SK-N-MC (cell line): ENCODE results near the gene CAMK1D.

Experiments
- DNase-seq: peaks from one replicate; pipeline ENCODE4 v3.0.0-alpha.2; 2011; ENCODE audit warnings: low read depth, low spot score
- H3K27ac ChIP-seq: fragments of 200-600 bp; sonication (generic); 2 replicates; pipeline ENCODE4 v1.5.1; 2016; ENCODE audit warnings: mixed run types
- H3K36me3 ChIP-seq: fragments of 200-600 bp; sonication (generic); 2 replicates; pipeline ENCODE4 v1.6.1; 2017; ENCODE audit warnings: antibody characterized with exemption, low read length, mixed read lengths; ENCODE audit not compliant: insufficient read depth
- H3K4me3 ChIP-seq: fragments of 200-600 bp; sonication (generic); 2 replicates; pipeline ENCODE4 v1.5.1; 2016
- H3K9ac ChIP-seq: fragments of 200-600 bp; sonication (generic); 2 replicates; pipeline ENCODE4 v1.8.0; 2017; ENCODE audit warnings: mixed run types, mixed read lengths; ENCODE audit not compliant: insufficient read length
- H3K9me3 ChIP-seq: fragments of 200-600 bp; sonication (generic); 2 replicates; pipeline ENCODE4 v1.6.1; 2017; ENCODE audit warnings: low read depth, mild to moderate bottlenecking, antibody characterized with exemption, low read length, moderate library complexity, mixed read lengths
- EZH2 ChIP-seq: fragments of 200-600 bp; sonication (generic); IDR thresholded peaks from one replicate; pipeline ENCODE4 v1.6.1; 2017; ENCODE audit warnings: antibody characterized with exemption
- FOXP2 ChIP-seq: optimal IDR thresholded peaks from 2 replicates; pipeline ENCODE3; 2011; ENCODE audit warnings: mild to moderate bottlenecking, moderate library complexity; ENCODE audit not compliant: insufficient read depth; ENCODE audit errors: extremely low read length, control extremely low read depth
- POLR2AphosphoS5 ChIP-seq: IDR thresholded peaks from 2 replicates; pipeline ENCODE4 v1.6.1; 2012; ENCODE audit warnings: mild to moderate bottlenecking, low read depth, low read length, borderline replicate concordance

CAMK1D gene

GRCh38 chr10:12397147-12397896, 48.0 kb downstream of the CAMK1D start:
- H3K9me3 ChIP-seq: no peaks in the 10 kb centered on the region
- no peak for TF ChIP-seq FOXP2
- TF ChIP-seq POLR2AphosphoS5: no peak
- no peak for TF ChIP-seq EZH2
- H3K36me3 ChIP-seq: no peaks in the 10 kb centered on the region
- no peak for DNase-seq
- H3K9ac ChIP-seq: no peak overlapping the region
- no peak overlapping the region for H3K27ac ChIP-seq
- H3K4me3 ChIP-seq: no peak overlapping the region

GRCh38 chr10:12397941-12398340, 48.6 kb downstream of the CAMK1D start:
- DNase-seq: no peak
- H3K9ac ChIP-seq: no peak overlapping the region
- no peaks in the 10 kb centered on the region for H3K9me3 ChIP-seq
- H3K4me3 ChIP-seq: no peak overlapping the region
- TF ChIP-seq POLR2AphosphoS5 (no peak), FOXP2 (no peak), EZH2 (no peak)
- H3K27ac ChIP-seq: no peak overlapping the region
- no peaks in the 10 kb centered on the region for H3K36me3 ChIP-seq

- H3K9me3 ChIP-seq: no peaks in the 10 kb centered on the region
- no peak overlapping the region for H3K9ac ChIP-seq
- no peak overlapping the region for H3K27ac ChIP-seq
- no peaks in the 10 kb centered on the region for H3K36me3 ChIP-seq
- H3K4me3 ChIP-seq: no peak overlapping the region
- TF ChIP-seq POLR2AphosphoS5 (no peak), FOXP2 (no peak), EZH2 (no peak)
- no peak for DNase-seq
These were observed 51.1 kb downstream of the CAMK1D start for GRCh38 chr10:12400266-12400931.

DNA sequence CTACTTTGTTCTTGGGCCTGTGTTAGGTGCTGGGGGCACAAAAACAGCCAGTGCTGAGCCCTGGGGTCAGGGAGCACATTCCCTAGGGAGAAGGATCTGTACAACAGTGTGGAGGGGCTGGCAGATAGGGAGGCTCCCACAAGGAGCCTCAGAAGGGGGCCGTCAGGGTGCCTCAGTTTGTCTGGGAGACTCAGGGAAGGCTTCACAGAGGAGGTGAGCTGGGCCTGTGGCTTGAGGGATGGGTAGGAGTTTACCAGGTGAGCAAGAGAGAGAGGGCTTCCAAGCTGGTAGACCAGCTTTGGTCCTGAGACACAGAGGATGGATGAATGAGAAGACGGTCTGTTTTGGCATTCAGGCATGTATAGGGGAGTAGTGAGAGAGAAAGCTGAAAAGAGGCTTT, 52.1 kb downstream of the CAMK1D start:
- TF ChIP-seq FOXP2: no peak
- TF ChIP-seq EZH2: no peak
- no peak for TF ChIP-seq POLR2AphosphoS5
- H3K36me3 ChIP-seq: no peaks in the 10 kb centered on the region
- no peak overlapping the region for H3K9ac ChIP-seq
- no peak for DNase-seq
- H3K4me3 ChIP-seq: no peak overlapping the region
- H3K27ac ChIP-seq: no peak overlapping the region
- H3K9me3 ChIP-seq: no peaks in the 10 kb centered on the region

DNA sequence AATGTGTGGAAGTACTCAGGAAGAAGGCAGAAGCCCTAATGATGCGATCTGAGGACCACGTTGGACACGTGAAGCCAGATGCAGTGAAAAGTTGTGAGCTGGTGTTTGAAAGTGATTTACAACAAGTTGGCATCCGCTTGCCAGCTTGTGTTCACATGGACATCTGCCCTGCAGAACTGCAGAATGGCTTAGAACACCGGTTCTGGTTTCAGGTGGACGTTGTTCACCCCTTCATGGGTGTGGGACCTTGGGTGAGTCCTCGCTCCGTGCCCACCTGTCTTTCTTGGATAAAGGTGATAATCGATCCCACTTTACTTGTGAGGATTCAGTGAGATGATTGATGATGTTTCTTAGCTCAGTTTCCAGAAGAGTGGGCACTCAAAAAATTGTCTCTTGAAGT, 53.8 kb downstream of the CAMK1D start:
- TF ChIP-seq POLR2AphosphoS5 (no peak), FOXP2 (no peak), EZH2 (no peak)
- Histone ChIP-seq H3K9ac (no peak overlapping the region), H3K4me3 (no peak overlapping the region), H3K9me3 (no peaks in the 10 kb centered on the region), H3K27ac (no peak overlapping the region), H3K36me3 (no peaks in the 10 kb centered on the region)
- no peak for DNase-seq

DNA sequence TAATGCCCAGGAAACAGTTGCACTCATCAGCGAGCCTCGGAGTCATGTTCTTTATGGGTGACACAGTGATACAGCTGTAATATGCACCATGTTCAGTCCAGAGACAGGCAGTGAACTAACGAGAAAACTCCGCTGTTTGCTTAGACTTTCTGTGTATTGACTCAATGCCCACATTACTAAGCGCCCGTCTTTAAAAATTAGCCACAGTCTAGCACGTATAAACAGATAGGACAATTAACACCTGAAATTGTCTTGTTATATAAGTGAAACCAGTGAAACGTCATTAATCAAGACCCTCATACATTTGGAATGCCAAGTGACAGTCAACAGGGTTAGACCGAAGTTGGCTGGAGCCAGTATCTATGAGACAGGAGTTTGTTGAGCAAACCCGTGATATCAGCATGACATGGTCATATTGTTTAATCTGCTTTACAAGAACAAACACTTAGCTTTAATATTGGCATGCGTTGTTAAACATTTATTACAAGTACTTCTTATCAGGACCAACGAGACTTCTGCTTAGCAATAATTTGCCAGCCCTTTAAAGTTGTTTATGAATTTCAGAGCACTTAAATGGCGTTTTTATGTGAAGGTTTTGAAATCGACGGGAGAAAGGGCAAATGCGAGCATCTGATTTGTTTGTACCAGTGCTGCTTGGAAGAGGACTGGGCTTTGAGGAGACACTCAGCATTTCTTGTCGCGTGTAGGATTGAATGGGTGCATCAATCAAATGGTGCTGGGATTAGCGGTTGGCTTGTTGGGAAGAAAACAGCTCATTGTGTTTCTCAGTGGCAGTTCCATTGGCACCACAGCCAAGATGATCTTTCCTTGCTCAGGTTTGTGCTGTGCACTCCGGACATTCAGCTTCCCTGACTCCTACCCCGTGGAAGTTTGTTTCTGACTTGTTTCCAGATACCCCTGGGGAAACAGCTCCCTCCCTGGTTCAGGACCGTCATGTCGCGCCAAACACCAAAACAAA, 56.3 kb downstream of the CAMK1D start:
- Histone ChIP-seq H3K9ac (no peak overlapping the region), H3K36me3 (no peaks in the 10 kb centered on the region), H3K4me3 (no peak overlapping the region), H3K27ac (no peak overlapping the region), H3K9me3 (no peaks in the 10 kb centered on the region)
- TF ChIP-seq POLR2AphosphoS5 (no peak), FOXP2 (no peak), EZH2 (no peak)
- no peak for DNase-seq

- no peak for DNase-seq
- no peaks in the 10 kb centered on the region for H3K9me3 ChIP-seq
- no peak overlapping the region for H3K27ac ChIP-seq
- no peaks in the 10 kb centered on the region for H3K36me3 ChIP-seq
- H3K9ac ChIP-seq: no peak overlapping the region
- H3K4me3 ChIP-seq: no peak overlapping the region
- TF ChIP-seq EZH2 (no peak), POLR2AphosphoS5 (no peak), FOXP2 (no peak)
These were observed 57.5 kb downstream of the CAMK1D start for GRCh38 chr10:12406764-12407400.

DNA sequence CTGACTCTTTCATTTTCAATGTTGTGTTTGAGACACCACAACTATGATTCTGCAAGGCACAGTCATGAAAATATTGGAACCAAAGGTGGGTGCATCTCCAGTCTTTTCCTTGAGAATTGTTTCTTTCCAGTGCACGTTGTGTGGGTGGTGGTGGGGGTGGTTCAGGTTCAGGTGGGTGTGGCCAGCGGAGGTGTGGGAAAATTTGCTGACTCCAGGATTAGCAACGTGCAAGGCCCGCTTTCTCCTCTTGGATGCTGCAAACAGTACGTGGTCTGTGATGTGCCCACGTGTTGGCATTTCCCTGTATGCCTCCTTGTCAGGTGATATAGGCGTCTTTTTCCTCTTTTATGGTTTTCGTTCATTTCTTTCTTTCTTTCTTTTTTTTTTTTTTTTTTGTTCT, 59.1 kb downstream of the CAMK1D start:
- TF ChIP-seq FOXP2 (no peak), EZH2 (no peak), POLR2AphosphoS5 (no peak)
- DNase-seq: no peak
- H3K27ac ChIP-seq: no peak overlapping the region
- no peaks in the 10 kb centered on the region for H3K9me3 ChIP-seq
- no peaks in the 10 kb centered on the region for H3K36me3 ChIP-seq
- H3K9ac ChIP-seq: no peak overlapping the region
- H3K4me3 ChIP-seq: no peak overlapping the region
